GM12801 (cell line): Measurements from ENCODE around the gene ZNF831.

Experiments
- TF ChIP-seq, protein P1 (sequence below): IDR thresholded peaks from one replicate; pipeline ENCODE4 v1.5.1; 2011; ENCODE audit warnings: control low read depth; ENCODE audit not compliant: insufficient read length; ENCODE audit errors: extremely low read depth

Gene ZNF831

DNA sequence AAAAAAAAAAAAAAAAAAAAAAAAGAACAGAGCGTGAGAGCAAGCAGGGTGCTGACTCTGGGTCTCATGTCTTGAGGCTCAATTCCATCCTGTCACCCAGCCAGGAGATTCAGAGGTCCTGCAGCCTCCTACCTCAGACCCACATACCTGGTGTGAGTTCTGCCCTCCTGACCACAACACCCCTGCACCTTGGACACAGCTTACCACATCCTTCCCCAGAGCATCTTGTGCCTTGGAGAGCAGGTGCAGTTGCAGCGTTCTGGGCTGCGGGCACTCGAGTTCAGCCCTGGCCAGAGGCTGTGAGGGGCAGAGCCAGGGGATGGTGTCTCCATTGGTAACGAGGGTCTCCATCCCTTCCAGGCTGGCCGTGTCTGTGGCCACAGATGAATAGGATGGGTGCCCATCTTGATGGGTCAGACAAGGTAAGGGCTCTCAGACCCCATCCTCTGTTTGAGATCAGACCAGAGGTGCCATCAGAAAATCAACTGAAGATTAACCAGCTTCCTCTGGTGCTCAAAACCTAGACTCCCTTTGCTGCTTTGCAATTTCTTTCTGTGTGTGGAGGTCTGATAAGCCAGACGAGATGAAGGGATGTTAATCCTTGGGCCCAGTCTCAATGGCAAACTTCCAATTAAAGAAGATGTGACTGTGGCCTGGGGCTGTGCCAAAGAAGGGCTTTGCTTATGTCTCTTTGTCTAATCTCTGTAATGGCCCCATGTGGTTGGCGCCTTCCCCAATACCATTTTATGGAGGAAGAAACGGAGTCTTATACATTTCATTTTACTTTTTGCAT, 14.7 kb upstream of the ZNF831 start:
- TF ChIP-seq, protein P1, sequence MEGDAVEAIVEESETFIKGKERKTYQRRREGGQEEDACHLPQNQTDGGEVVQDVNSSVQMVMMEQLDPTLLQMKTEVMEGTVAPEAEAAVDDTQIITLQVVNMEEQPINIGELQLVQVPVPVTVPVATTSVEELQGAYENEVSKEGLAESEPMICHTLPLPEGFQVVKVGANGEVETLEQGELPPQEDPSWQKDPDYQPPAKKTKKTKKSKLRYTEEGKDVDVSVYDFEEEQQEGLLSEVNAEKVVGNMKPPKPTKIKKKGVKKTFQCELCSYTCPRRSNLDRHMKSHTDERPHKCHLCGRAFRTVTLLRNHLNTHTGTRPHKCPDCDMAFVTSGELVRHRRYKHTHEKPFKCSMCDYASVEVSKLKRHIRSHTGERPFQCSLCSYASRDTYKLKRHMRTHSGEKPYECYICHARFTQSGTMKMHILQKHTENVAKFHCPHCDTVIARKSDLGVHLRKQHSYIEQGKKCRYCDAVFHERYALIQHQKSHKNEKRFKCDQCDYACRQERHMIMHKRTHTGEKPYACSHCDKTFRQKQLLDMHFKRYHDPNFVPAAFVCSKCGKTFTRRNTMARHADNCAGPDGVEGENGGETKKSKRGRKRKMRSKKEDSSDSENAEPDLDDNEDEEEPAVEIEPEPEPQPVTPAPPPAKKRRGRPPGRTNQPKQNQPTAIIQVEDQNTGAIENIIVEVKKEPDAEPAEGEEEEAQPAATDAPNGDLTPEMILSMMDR, result no peak

DNA sequence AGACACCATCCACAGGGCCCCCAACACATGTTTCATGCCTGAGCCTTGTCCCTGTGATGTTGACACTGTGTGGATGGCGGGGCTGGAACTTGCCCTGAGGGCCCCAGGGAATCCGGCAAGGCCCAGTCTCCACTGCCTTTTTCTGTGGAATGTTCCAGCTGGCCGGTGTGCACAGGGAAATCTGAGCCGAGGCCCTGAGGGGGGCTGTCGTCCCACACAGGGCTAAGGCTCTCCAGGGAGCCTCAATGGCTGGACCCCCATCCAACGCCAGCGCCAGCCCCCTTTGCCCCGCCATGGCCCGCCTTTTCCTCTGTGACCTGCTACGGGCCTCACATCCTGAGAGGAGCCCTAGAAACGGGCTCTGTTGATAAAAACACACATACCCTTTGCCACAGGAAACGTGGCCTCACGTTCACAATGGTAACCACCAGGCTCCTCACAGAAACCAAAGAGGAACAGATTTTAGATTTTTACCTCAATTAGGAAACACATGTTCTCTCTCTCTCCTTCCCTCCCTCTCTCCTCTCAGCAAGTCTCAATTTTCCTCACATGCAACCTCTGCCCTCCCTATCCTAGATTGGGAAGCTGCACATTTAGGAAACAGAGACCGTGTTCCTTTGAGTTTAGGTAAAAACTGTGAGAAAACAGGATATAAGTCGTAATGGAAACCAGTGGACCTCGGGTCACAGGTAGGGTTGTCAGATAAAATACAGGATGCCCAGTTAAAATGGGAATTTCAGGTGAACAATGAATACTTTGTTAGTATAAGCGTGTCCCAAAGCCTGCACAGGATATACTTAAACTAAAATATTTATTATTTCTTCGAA, 13.7 kb upstream of the ZNF831 start:
- TF ChIP-seq, protein P1, result no peak

DNA sequence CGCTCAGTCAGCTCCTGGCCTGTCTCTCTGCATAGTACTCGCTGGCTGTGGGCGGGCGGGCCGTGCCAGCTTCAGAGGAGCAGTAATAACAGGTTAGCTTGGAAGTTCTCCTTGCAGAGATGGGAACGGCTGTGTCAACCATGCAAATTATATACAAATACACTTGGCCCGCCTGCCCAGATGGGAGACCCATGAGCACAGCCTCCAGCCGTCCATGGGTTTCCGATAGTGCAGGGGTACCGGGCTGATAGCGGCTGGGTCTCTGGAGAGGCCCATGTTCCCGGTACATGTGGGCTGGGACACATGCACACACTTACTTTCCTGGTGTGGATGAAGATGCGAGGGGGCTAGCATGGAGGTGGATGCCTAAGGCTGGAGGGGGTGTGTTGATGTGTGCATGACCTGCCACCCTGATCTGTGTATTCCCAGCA, 12.8 kb upstream of the ZNF831 start:
- TF ChIP-seq, protein P1, result no peak

DNA sequence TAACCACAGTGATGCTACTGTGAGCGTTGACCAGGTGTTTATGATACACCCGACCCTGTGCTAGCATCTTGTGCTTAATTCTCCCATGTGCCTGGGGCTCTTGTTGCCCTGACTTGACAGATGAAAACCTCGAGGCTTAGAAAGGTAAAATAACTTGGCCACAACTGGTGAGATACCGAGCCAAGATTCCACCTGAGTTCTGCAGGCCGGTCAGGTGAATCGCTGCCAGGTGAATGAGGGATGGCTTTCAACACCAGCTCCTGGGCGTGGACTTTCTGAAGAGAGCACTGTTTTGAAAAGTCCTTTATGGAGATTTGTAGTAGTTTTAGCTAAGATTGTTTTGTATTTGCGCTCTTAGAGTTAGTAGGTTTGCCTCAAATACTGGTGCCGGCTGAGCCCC, 12.2 kb upstream of the ZNF831 start:
- TF ChIP-seq, protein P1, result no peak

DNA sequence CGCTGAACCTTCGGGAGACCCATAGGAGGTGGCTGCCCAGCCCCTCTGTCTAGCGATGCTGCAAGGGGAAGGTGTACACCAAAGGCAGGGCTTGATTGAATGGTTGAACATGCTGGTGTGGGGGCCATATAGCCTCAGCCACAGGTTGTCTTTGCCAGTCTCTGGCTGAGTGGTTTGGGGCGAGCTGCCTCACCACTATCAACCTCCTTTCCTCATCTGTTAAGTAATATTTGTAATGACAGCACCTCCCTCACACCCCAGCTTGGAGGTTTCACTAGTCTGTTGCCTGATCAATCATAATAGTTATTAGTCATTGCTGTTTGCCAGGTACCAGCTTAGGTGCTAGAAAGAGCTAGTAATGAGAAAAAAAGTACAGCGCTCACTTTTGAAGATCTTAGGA, 11.8 kb upstream of the ZNF831 start:
- TF ChIP-seq, protein P1, result no peak

DNA sequence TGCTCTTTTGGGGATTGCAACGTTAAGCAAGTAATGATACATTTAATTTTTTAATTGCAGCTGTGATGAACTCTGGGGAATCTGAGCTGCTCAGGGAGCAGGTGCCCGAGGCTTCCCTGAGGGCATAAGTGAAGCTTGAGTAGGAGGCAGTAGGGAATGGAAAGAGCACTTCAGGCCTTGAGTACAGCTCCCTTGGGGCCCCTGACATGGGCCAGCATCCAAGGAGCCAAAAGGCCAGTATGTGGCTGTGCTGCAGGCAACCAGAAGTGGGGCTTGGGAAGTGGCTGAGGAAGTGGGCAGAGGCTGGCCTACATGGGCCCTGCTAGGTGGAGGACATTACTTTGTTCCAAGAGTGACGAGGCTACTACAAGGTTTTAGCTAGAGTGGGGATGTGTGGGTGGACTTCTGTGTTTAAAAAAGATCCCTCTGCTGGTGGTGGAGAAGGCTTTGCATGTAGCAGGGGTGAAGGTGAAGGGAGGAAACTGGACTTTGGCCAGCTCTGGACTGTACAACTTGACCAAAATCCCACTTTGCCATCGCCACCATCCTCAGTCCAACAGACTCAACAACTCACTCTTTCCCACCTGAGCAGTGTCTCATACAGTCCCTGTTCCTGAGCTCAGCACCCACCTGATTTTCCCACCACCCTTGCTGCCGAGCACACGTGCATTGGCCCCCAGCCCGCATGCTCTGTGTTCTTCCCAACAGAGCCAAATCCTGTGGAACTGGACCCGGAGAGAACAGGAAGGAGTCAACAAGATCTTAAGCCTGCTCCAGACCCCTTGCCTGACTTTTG, 10.9 kb upstream of the ZNF831 start:
- TF ChIP-seq, protein P1, result no peak

DNA sequence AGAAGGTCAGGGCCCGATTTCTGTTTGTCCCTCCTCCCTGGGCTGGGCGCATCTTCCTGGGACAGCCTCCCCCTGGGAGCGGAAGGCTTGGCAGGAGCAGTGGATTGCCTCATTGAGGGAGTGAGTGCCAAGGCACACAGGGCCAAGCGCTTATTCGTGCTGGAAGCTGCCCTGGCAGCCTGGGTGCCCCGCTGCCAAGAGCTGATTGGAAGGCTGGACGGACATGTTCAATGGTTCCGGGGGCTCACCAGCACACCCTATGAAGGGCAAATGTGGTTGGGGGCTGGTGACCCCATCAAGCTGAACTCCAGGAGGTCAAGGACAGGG, 10.3 kb upstream of the ZNF831 start:
- TF ChIP-seq, protein P1, result no peak
